Adrenal gland (tissue), 12 donors: ENCODE data around the gene OPRM1. TPM values are rescaled to one million over a fixed set of nuclear protein-coding genes. Genes with fewer than 3 reads are reported as not detected.

ENCODE experiments used
- DNase-seq, 7 donors: peaks; one replicate each; pipeline ENCODE4 v3.0.0-alpha.2; 2019 to 2020
- H3K27ac ChIP-seq, 5 donors: fragments of 200-600 bp; sonication (generic) in 4 of 5; 1 replicate in 3 of 5; 2 replicates in 2 of 5; pipeline versions ENCODE4 v1.5.1 to v1.8.0; 2016 to 2020; ENCODE audit warnings: mild to moderate bottlenecking in 1 of 5
- H3K27me3 ChIP-seq: fragments of 200-600 bp; 2 replicates; pipeline ENCODE4 v1.8.0; 2021
- H3K36me3 ChIP-seq, 2 donors: fragments of 200-600 bp; replicated peaks in 1 of 2; 1 replicate in 1 of 2; 2 replicates in 1 of 2; pipeline versions ENCODE4 v1.5.1 to v1.8.0; 2018 to 2022
- H3K4me1 ChIP-seq, 2 donors: fragments of 200-600 bp; replicated peaks in 1 of 2; 1 replicate in 1 of 2; 2 replicates in 1 of 2; pipeline versions ENCODE4 v1.5.1 to v1.8.0; 2018 to 2021
- H3K4me3 ChIP-seq, 4 donors: fragments of 200-600 bp; sonication (generic) in 3 of 4; one replicate each; pipeline ENCODE4 v1.5.1; 2016 to 2018
- H3K9me3 ChIP-seq, 3 donors: fragments of 200-600 bp; sonication (generic) in 1 of 3; replicated peaks in 1 of 3; 1 replicate in 2 of 3; 2 replicates in 1 of 3; pipeline versions ENCODE4 v1.5.1 to v1.8.0; 2016 to 2021
- POLR2A ChIP-seq, 2 donors: fragments of 450-650 bp; IDR thresholded peaks; one replicate each; pipeline ENCODE4 v1.6.1; 2017; ENCODE audit warnings: antibody characterized with exemption in 2 of 2, mild to moderate bottlenecking in 2 of 2, moderate library complexity in 1 of 2
- WGBS, 4 donors: extraction: QIAGEN DNeasy Blood & Tissue Kit in 2 of 4; methylation state at CpG; one replicate each; pipeline versions ENCODE4 v1.1.5 to v1.1.7; 2013 to 2017; 5-methylcytosine and 5-hydroxymethylcytosine counted together
- intact Hi-C, 2 donors: fragments of 100-400 bp; cut with DNase I; formaldehyde crosslinking; loops; one replicate each; pipeline versions ENCODE4 v1.14.1 to v1.15.0; 2022 to 2023
- polyA plus RNA-seq, 3 donors: library from polyadenylated mRNA; stranded (reverse); fragments of 200-250 nt in 2 of 3; fragments of 350-450 nt in 1 of 3; fragmentation: Illumina TruSeq in 1 of 3; extraction: RNeasy Lipid Tissue Mini Kit (QIAGEN cat#74804) in 1 of 3; gene quantifications; one replicate each; pipeline ENCODE4 v1.2.3, GENCODE V29; 2013 to 2014
- total RNA-seq, 9 donors: library from RNA; depleted of rRNA in 4 of 9; stranded (reverse); fragments of >200 nt in 4 of 9; fragments of 120-200 nt in 1 of 9; fragmentation: NEBNext Ultra II Directional in 1 of 9; extraction: Animal tissue kit (Norgen Biotek cat#: 25700) in 1 of 9; gene quantifications; one replicate each; pipeline versions ENCODE4 v1.1.0 to v1.2.4, GENCODE V29; 2013 to 2023
- TF ChIP-seq, protein P1 (sequence below), 6 experiments: fragments of 450-650 bp in 4 of 6; fragments of 200-600 bp in 2 of 6; sonication (generic) in 1 of 6; IDR thresholded peaks; 1 replicate in 5 of 6; 2 replicates in 1 of 6; pipeline versions ENCODE4 v1.5.1 to v1.8.0; 2016 to 2021; ENCODE audit warnings: antibody characterized with exemption in 6 of 6, mild to moderate bottlenecking in 2 of 6, moderate library complexity in 1 of 6
- donor health status: healthy with polysubstance abuse.
- donor health status: Bipolar disorder and iron deficiency.
- donor health status: DM: yes; HTN: yes; CAD: no.
- donor health status: DM: no; HTN: no; CAD: no.
- donor health status: DM: no; HTN: no; CAD: no.
- donor health status: DM: yes; HTN: yes; CAD: no.

Gene OPRM1
- total and polyA plus RNA-seq, 12 donors: 0.19 to 3.5 (median 1.0) TPM; not detected in 4

DNA sequence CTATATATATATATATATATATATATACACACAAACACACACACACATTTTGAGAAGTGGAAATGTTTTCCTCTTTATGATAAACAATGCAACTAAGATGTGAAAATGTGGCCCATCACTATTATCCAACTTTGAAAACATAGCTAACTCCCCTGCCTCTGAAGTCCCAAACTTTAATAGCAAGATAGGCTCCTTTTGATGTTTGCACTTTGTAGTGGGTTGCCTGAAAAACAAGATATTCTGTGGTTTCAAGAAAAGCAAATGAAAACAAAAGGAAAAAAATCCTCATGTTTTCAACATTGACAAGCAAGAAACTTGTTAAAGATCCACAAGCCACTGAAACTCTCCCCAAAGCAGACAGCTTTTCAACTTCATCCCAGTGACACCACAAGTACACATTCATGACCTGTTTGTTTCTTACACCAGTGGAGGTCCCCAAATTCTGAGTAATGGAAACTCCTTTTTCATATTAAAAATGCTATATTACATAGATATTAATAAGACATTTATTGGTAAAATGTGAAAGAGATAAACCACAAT lies 227.6 kb downstream of the OPRM1 start:
- H3K27ac ChIP-seq: no peak overlapping the region
- H3K36me3 ChIP-seq: no peaks in the 10 kb centered on the region
- TF ChIP-seq POLR2A (IDR thresholded peaks at IDR 0.05): no peak
- TF ChIP-seq, protein P1, sequence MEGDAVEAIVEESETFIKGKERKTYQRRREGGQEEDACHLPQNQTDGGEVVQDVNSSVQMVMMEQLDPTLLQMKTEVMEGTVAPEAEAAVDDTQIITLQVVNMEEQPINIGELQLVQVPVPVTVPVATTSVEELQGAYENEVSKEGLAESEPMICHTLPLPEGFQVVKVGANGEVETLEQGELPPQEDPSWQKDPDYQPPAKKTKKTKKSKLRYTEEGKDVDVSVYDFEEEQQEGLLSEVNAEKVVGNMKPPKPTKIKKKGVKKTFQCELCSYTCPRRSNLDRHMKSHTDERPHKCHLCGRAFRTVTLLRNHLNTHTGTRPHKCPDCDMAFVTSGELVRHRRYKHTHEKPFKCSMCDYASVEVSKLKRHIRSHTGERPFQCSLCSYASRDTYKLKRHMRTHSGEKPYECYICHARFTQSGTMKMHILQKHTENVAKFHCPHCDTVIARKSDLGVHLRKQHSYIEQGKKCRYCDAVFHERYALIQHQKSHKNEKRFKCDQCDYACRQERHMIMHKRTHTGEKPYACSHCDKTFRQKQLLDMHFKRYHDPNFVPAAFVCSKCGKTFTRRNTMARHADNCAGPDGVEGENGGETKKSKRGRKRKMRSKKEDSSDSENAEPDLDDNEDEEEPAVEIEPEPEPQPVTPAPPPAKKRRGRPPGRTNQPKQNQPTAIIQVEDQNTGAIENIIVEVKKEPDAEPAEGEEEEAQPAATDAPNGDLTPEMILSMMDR (IDR thresholded peaks at IDR 0.05): no peak
- DNase-seq: no peak
- H3K4me1 ChIP-seq: no peaks in the 10 kb centered on the region
- intact Hi-C loops: no loop called here
- H3K4me3 ChIP-seq: no peak overlapping the region
- no peaks in the 10 kb centered on the region for H3K27me3 ChIP-seq
- no peaks in the 10 kb centered on the region for H3K9me3 ChIP-seq

DNA sequence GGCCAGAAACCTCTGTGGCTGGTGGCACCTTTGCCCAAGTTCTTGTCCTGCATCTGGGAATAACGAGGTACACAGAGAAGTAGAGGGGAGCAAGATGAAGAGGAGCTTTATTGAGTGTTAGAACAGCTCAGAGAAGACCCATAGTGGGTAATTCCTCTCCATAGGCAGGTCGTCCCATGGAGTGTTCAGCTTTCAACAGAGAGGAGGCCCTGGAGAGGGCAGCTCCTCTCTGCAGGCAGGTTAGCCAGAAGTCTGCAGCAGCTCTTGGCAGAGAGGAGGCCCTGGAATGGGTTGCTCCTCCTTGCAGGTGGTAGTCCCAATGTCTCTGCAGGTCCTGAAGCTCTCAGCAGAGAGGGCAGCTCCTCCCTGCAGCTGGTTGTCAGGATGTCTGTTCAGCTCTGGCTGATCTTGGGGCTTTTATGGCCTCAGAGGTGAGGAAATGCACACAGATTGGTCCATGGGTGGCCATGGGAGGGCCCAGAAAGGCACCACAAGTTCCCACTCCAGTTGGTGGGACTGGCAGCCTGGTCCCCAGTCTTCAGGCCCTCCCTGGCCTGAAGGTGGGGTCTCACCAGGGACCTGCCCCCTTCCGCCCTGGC lies 228.6 kb downstream of the OPRM1 start:
- intact Hi-C loops: no loop called here
- no peaks in the 10 kb centered on the region for H3K4me1 ChIP-seq
- H3K9me3 ChIP-seq: no peaks in the 10 kb centered on the region
- H3K27me3 ChIP-seq: no peaks in the 10 kb centered on the region
- H3K36me3 ChIP-seq: no peaks in the 10 kb centered on the region
- DNase-seq: no peak
- no peak for TF ChIP-seq POLR2A (IDR thresholded peaks at IDR 0.05)
- TF ChIP-seq, protein P1 (IDR thresholded peaks at IDR 0.05): no peak
- H3K27ac ChIP-seq: no peak overlapping the region
- no peak overlapping the region for H3K4me3 ChIP-seq
- 54 to 78% (median 65%) methylated on average over 2 to 3 of the region's 3 CpGs for WGBS, 4 donors

DNA sequence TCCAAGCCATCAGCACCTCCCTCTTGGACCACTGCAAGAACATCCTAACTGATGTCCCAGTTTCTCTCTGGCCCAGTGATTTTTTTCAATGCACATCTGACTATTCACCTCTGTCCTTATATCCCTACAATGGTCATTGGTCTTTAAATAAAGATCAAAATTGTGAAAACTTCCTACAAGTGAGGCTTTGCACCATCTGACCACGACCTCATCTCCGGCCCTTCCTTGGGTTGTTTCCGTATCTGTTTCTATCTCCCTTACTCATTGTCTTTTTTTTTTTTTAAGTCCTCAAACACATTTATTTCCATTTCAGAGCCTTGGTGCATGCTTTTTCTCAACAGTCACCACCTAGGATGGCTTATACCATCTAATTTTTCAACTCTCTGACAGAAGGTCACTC lies 229.4 kb downstream of the OPRM1 start:
- no peak overlapping the region for H3K27ac ChIP-seq
- intact Hi-C loops: no loop called here
- H3K4me1 ChIP-seq: no peaks in the 10 kb centered on the region
- no peaks in the 10 kb centered on the region for H3K36me3 ChIP-seq
- no peaks in the 10 kb centered on the region for H3K27me3 ChIP-seq
- no peak overlapping the region for H3K4me3 ChIP-seq
- WGBS, 4 donors: 75 to 88% (median 83%) methylated on average over 3 of the region's 3 CpGs
- H3K9me3 ChIP-seq: no peaks in the 10 kb centered on the region
- DNase-seq: no peak
- no peak for TF ChIP-seq POLR2A (IDR thresholded peaks at IDR 0.05)
- TF ChIP-seq, protein P1 (IDR thresholded peaks at IDR 0.05): no peak

DNA sequence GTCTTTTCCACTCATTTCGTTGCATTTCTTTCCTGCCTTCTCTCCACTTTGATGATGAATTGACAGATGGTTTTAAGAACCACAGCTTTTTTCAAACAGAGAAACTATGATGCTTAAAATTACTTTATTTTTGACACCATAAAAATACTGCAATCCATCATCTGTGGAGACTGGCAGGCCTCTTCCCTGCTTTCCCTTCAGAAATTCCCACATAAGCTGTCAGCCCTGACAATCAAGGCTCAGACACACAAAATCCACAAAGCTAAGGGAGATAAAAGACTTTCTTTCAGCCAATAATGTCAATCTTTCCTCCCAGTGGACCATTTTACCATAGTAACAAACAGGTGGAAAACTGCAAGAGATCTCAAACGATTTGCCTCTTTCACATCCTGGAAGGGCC lies 235.1 kb downstream of the OPRM1 start:
- Histone ChIP-seq H3K4me1 (peaks cover 0 to 3% of the 10 kb centered on the region in 2 donors), H3K4me3 (no peak overlapping the region), H3K27ac (no peak overlapping the region), H3K9me3 (no peaks in the 10 kb centered on the region), H3K27me3 (no peaks in the 10 kb centered on the region), H3K36me3 (no peaks in the 10 kb centered on the region)
- intact Hi-C loops: no loop called here
- no peak for DNase-seq
- WGBS, 4 donors: 69 to 83% (median 78%) methylated on average over 2 of the region's 2 CpGs
- TF ChIP-seq, protein P1 (IDR thresholded peaks at IDR 0.05): no peak
- no peak for TF ChIP-seq POLR2A (IDR thresholded peaks at IDR 0.05)
